GM19324 (cell line): ENCODE data around the gene FAT1.

Experiments used
- ATAC-seq: cut with Tn5 transposase; IDR thresholded peaks from one replicate; pipeline ENCODE4 v1.9.1; 2021; ENCODE audit warnings: mild to moderate bottlenecking, moderate library complexity; ENCODE audit not compliant: unreplicated experiment, low FRiP score

Gene FAT1

GRCh38 chr4:186725469-186726425 is 2.1 kb upstream of the FAT1 start:
- no peak for ATAC-seq

GRCh38 chr4:186724864-186725468 is 1.3 kb upstream of the FAT1 start:
- no peak for ATAC-seq

DNA sequence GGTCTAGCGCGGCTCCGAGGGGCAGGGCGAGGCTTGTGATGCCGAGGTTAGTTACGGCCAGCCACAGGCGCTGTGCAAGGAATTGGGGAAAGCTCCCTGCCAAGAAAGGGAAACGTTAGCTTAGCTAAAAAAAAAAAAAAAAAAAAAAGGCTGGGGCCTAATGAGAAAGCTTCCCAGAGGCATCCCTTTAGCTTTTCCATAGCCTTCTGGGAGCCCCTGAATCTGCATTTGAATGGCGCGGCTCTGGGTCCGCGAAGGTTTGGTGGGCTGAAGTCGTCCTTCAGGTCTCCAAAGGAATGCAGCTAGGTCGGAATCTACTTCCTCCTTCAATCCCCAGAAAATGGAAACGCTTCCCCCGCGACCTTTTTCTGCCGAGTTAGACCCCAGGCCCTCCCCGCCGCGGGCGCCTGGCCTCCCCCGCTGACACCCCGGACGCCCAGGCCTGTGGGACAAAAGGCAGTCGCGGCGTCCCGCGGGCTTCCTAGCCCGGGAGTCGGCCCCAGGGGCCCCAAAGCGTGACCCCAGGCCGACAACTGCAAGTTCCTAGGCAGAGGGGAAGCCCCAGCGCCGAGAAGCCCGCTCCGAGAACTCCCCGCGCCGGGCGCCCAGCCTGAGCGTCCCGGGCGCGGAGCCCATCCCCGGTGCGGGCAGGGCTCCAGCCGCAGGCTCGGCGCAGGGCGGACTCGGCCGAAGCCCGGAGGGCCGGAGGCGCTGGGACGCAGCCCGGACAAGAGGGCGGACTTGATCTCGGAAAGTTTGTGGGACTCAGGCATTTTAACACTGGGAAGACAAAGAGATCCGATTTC is 605 bp upstream of the FAT1 start:
- no peak for ATAC-seq

GRCh38 chr4:186722796-186723291 is 812 bp downstream of the FAT1 start:
- ATAC-seq: no peak

GRCh38 chr4:186719925-186720694 is 3.5 kb downstream of the FAT1 start:
- ATAC-seq: no peak

DNA sequence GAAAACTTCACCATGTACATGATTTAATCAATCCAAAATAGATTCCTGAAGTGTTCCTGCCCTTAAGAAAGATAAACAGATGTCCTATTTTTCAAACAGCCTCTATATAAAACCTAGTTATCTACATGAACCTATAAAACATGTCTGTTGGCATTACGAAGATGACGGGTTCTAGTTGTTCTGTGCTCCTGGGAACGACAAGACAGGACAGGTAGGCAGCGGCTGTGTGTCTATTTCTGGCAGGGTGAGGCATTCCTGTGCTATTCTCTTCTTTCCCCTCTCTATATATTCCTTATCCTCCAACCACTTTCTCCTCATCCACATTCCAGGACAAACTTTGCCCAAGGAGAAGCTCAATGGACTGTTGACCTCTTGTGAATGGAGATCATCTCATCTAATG is 6.1 kb downstream of the FAT1 start:
- no peak for ATAC-seq

DNA sequence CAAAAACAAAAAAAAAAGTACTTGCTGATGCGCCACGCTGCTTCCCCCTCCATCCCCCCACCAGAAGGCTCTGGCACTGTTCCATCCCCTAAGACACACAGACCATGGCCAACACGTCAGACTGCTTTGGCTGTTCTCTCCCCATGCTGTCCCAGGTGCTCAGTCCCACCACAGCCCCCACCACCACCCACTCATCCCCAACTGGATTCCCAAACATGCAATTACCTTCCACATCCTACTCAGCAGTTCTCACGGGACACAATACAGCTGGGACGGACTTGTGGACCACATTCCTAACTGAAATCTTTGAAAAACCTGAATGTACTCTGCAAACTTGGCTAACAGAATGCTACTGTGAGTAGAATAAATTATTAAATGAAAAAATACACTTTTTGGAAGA is 8.6 kb downstream of the FAT1 start:
- ATAC-seq: no peak

DNA sequence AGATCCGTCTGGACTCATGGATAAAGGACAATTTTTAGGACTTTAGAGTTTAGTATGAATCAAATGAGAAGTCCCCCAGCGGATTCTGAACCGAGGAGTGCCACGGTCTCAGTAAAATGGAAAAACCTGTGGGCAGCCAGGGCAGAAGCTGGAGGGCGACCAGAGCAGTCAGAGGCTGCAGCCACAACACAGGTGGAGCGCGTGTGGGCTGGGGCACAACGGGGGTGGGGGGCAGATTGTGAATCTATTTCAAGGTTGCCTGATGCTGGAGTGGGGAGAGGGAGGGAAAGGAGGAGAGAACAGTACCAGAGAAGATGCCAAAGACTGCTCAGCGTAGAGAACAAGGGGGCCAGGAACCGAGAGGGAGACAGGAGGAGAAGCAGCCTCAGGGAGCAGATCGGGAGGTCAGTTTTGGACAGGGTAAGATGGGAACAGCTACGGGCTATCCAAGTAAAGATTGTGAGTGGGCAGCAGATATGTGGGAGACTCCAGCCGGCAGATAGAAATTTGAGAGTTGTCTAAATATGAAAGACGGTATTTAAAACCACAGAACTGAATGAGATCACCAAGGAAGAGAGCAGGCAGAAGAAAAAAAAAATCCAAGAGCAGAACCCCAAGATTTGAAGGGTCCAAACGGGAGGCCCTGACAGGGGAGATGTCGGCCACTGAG is 9.5 kb downstream of the FAT1 start:
- no peak for ATAC-seq

DNA sequence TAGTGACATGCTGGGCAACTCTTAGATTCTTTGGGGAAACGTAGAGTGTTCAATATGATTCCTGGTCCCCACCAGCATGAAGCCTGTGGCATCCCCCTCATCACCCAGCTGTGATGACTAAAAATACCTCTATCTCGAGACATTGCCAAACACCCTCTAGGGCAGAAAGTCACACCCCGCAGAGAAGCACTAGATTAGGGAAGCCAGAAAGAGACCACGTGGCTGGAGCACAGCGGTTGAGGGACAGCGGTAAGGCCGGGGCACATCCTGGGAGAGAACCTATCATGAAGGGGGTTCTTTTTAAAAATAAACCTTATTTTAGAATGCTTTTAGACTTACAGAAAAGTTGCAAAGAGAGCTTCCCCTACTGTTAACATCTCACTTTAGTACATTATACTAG is 11.0 kb downstream of the FAT1 start:
- no peak for ATAC-seq

DNA sequence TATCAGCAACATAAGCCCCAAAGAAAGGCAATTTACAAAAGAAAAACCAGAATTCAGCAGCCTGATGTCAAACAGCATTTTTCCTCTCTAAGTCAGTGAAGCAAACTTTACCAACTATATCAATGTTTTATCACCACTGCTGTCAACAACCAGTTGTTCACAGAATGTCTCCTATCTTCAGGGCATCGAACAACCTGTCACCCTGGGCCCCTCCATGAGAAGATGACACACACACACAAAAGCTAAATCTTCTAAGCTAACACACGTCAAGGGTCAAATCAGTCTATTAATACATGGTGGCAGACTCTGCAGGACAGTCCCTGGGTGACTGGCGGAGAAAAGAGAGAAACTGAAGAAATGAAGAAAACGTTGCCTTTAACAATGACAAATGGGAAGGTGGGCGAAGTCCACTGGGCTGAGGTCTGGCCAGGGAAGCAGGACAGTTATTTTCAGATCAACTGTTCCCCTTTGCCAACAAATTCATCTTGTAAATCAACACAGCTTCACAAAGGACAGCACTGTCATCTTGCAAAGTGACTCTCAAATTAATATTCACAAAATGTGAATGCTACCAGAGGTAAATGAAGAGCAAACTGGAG is 13.0 kb downstream of the FAT1 start:
- no peak for ATAC-seq

DNA sequence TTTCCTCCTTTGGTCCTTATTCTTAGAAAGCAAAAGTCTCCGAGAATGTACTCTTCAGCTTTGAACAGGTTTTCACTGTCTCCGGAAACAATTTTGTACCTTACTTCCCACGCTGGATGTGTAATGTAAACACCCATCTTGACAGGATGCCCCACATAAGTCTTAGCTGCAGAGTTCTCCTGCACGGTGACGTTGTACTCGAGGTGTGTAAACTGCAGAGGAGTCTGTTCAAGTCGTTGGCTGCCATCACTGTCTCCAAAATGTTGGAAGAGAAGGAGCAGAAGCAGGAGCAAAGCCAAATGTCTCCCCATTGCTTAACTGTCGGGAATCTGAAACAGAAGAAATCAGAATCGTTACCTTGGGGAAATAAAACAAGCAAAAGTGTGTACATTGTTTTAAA is 14.1 kb downstream of the FAT1 start:
- ATAC-seq: no peak

- no peak for ATAC-seq
Measured at GRCh38 chr4:186708554-186708953, 15.1 kb downstream of the FAT1 start.

- ATAC-seq: no peak
Measured at GRCh38 chr4:186707996-186708395, 15.7 kb downstream of the FAT1 start.

DNA sequence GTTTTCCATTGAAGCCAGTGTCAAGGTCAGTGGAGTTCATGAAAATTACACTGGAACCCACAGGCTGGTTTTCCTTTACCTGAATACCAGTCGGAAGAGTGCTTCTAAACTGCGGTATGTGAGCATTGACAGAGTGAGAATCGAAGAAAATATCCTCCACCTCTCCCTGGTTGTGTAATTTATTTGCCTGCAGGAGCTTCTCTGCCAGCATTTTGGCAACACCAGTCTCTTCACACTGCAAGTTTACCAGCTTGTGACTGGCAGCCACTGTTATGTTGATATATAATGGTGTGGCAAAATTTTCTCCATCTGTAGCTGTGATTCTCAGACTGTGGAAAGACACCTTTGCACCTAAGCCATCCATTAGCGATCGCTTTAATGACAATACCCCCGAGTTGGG is 16.1 kb downstream of the FAT1 start:
- no peak for ATAC-seq

- no peak for ATAC-seq
Measured at GRCh38 chr4:186704057-186704456, 19.6 kb downstream of the FAT1 start.

GRCh38 chr4:186703510-186703909 is 20.1 kb downstream of the FAT1 start:
- no peak for ATAC-seq

DNA sequence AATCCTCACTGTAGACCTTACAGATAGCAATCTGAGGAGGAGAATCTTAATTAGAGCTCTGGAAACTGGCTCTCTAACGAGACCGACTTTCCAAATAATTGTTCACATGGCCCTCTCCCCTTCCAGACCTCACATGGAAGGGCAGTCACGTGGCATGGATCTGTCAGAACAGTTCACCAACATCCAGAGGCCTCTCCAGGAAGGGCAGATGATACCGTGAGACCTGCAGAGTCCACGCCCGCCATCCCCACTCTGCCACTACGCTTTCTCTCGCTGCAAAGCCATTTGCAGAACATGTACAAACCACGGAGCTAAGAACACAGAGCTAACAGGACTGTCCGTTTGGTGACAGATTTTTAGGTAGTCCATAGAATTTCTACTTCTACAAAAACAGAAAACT is 20.7 kb downstream of the FAT1 start:
- ATAC-seq: no peak

DNA sequence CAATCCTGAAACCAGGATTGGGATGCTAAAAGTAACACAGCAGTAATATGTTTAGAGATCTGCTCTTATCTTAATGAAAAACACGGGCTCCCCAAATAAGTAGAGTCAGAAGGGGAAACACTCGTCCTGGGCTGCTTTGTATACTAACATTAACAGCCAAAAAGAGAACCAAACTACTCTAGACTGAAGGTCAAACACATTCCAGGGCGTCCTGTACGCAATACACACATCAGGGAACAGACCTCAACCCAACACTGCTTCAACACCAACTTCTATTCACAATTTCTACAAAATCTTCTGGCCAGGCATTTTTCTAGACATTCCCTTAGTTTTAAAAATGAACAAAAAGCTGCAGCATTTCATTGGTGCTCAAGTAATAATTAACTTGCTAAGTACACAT is 21.4 kb downstream of the FAT1 start:
- ATAC-seq: no peak

DNA sequence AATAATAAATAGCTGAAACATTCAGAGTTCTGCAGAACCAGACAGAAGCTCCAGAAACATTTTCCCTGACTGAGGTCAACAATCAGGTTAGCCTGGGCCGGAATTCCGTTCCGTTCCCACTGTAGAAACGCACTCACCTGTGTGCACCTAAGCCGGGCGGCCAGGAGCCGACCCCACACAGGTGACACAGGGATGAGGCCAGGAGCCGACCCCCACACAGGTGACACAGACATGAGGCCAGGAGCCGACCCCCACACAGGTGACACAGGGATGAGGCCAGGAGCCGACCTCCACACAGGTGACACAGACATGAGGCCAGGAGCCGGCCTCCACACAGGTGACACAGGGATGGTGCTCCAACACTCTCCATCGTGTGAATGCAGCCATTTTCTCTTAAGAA is 21.9 kb downstream of the FAT1 start:
- ATAC-seq: no peak
